Activated T-helper 9 cell treated with anti-CD3 and anti-CD28 coated beads, Interleukin-2, amount 50 U/mL, for 16 hours (primary cell): Measurements from ENCODE around the gene QSER1.
"Not testable (repeated sequence)": the region's sequence is repeated elsewhere in the genome, so short reads cannot be mapped to it uniquely, and the experiment has no call there.

ENCODE experiments used
- DNase-seq: peaks from one replicate; pipeline ENCODE4 v3.0.0-alpha.2; 2020; ENCODE audit warnings: low read depth

Gene QSER1

DNA sequence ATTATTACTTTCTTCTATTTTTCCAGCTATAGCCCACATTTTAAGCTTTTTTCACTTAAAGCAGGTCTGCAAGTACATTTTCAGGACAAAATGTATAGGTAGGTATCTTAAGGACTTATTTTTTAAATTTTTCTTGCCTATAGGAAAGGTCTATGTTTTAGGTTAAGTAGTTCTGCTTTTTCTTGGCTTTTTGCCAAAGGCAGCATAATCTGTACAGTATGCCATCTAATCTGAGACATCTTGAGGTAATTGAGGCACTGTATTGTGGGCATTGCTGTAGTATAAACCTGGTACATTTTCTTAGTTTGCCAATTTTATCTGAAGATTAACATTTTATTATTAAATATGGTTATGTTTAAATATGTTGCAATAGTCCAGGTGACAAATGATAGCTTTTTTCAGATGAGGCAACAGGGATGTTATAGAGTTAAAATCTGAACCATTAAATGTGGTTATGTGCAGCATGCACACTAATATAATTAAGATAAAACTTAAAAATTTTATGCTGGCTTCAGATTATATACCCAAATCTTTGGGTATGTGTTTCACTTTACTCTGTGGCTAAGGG lies 42.9 kb downstream of the QSER1 start:
- no peak for DNase-seq

DNA sequence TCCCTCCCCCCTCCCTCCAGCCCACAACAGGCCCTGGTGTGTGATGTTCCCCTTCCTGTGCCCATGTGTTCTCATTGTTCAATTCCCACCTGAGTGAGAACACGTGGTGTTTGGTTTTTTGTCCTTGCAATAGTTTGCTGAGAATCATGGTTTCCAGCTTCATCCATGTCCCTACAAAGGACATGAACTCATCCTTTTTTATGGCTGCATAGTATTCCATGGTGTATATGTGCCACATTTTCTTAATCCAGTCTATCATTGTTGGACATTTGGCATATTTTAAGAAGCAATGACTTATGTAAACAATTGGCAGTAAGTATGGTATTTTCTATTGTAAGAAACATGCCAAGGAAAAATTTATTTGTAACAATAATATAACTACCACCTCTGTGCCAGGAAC lies 43.6 kb downstream of the QSER1 start:
- DNase-seq, result not testable (repeated sequence)

DNA sequence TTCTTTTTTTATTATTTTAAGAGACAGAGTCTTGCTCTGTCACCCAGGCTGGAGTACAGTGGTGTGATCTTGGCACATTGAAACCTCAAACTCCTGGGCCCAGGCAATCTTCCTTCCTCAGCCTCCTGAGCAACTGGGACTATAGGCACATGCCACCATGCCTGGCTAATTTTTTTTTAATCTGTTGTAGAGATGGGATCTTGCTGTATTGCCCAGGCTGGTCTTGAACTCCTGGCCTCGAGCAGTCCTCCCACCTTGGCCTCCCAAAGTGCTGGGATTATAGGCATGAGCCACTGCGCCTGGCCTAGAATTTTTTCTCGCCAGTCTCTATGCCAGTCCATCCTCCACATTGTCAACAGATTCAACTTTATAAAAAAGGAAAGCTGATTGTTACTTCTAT lies 44.7 kb downstream of the QSER1 start:
- not testable (repeated sequence) for DNase-seq

DNA sequence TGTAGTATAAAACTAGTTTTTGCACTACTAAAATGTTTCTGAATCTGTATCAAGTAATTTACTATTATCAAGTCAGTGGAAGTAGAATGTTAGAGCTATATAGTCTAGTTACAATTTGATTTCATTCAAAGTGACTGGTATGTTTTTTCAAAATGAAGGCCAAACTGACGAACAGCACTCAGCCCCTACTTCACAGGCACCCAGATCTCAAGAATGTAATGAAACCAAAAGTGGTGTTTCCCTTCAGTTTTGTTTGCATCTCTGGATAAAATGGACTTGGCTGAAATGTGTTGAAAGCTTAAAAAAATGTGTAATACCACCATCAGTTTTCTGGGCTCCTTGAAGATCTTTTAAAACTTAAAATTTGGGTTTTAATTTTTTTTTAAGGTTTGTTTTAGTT lies 46.4 kb downstream of the QSER1 start:
- DNase-seq, result no peak

DNA sequence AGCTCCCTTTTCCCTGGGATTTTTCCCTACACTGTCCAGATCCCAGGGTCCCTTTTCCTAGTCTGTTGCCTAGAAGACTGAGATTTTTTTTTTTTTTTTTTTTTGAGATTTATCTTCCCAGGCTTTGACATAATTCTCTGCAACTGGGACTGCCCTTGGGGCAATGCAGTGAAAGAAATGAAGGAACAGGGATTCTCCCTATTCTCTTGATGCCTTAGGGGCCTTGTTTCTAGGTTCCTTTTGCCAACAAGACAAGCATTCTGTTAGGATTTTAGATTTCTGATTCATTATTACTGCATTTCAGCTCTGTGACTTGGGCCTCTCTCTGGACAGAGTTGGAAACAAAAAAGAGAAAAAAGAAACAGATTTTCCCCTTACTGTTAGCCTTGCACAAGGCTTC lies 47.3 kb downstream of the QSER1 start:
- no peak for DNase-seq

DNA sequence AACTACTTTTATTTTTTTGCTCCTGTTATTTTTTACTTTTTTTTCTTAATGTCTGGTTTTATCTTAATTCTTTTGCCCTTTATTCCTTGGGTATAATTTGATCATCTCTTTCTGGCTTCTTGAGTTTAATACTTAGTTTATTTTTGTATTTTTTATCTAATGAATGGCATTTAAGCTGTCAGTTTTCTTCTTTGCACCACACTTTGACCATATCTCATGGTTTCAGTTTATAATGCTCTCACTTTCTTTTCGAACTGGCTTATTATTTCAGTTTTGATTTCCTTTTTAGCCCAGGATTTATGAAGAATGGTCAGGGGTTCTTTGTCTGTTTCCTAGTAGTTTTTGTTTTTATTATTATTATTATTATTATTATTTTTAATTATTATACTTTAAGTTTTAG lies 48.3 kb downstream of the QSER1 start:
- DNase-seq, result no peak

DNA sequence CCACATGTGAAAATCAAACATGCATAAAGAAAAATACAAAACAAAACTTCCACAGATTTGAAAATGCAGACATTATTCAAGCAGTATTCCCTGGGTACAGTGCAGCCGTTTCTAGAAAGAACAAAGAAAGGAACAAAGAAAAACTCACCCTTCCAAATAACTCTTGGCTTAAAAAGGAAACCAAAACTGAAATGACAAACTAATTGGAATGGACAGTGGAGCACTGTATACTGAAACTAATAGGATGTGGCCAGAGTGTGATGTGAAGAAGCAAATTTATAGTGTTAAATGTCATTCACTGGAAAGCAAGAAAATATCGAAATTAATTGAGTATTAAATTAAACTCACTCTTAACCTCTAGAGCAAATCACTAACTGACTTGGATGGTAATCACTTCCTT lies 55.4 kb downstream of the QSER1 start:
- no peak for DNase-seq

DNA sequence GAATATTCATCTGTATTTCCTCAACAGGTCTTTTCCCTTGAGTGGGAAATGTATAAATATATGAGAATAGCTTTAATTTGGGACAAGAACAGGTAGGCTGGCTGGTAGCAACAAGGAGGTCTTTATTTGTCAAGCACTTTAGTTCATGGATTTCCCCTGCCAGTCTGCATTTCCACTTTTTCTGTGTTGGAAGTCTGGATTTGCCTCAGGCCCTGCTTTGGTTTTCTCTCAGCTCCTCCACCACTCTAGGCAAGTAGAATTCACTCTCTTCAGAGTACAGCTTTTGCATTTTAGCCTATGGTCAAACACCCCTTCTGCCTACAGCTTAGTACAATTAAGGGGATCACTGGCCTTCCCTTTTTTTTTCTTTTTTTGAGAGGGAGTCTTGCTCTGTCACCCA lies 57.1 kb downstream of the QSER1 start:
- DNase-seq, result no peak

DNA sequence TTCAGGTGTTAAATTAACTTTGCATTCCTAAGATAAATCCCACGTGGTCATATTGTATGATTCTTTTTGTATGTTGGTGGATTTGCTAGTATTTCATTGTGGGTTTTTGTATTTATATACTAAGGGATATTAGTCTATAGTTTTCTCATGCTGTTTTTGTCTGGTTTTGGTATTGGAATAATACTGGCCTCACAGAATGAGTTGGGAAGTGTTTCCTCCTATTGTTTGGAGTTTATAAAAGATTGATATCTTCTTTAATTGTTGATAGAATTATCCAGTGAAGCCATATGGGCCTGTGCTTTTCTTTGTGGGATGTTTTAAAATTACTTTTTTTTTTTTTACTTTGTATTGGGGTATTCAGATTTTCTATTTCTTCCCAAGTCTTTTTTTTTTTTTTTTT lies 59.8 kb downstream of the QSER1 start:
- no peak for DNase-seq

DNA sequence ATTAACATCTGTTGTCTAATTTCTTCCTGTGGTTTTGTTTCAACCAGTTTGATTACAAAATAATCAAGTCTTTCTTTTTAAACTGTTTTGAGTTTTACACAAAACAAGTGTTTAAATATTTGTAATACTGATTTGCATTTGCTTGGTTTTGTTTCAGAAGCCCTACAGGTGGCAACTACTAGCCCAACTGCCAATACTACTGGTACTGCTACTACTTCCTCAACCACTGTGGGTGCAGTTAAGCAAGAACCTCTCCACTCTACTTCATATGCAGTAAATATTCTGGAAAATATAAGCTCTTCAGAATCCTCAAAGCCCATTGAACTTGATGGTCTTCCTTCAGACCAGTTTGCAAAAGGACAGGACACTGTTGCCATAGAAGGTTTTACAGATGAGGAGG lies 61.1 kb downstream of the QSER1 start:
- no peak for DNase-seq

DNA sequence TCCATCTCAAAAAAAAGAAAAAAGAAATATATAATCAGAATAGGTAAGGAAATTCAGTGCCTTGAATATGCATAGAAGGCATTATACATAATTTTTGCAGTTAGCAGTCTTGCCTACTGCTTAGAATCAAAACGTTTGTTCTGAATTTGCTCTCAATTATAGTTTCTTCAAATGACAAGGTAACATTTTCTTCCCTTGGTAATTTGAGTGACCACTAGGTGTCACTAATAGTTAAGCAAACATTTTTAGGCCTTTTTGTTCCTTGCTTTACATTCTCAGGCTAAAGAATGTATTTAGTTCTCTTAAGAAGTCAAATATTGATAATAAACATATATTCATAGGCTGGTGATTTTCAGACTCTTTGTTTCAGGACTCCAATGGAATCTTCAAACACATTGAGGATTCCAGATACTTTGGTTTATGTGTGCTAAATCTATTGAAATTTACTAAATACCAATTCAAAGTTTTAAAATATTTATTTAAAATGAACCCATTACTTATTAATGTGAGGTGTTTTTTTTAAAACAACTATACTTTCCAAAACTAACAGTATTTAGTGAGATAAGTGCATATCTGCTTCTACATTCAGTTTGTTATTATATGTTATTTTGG lies 68.0 kb downstream of the QSER1 start:
- no peak for DNase-seq

DNA sequence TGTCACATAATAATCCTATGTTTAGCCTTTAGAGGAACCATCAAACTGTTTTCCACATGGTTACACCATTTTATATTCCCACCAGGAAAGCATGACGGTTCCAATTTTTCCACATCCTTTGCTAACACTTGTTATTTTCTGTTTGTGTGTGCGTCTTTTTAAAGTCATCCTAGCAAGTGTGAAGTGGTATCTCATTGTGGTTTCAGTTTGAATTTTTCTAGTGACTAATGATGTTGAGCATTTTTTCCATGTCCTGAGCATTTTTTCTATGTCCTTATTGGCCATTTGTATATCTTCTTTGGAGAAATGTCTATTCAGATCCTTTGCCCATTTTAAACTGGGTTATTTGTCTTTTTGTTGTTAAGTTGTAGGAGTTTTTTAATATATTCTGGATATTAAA lies 69.4 kb downstream of the QSER1 start:
- DNase-seq, result no peak

DNA sequence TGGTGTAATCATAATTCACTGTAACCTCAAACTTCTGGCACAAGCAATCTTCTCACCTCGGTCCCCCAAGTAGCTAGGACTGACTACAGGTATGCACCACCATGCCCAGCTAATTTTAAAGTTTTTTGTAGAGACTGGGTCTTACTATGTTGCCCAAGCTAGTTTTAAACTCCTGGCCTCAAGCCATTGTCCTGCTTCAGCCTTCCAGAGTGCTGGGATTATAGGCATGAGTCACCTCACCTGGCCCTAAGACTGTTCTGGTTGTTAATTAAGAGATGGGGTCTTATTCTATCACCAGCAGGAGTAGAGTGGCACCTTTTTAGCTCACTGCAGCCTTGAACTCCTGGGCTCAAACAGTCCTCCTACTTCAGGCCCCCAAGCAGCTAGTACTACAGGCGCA lies 71.1 kb downstream of the QSER1 start:
- DNase-seq, result no peak

DNA sequence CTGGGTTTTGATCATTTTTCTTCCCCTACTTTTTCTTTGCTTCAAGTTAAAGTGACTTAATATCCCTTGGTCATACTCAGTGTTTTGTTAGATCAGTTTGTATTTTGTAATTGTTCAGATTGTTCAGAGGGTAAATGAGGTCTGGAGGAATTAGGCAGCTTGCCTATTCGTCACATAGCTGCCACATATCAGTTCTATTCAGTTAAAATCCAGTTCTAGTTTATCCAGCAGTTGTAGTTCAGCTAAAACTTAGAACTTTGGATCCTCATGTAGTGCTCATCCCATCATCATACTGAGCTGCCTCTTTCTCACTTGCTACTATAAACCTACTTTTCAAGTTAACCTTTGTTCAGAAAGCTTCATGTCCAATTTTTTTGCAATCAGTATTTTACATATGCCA lies 75.9 kb downstream of the QSER1 start:
- DNase-seq, result no peak

DNA sequence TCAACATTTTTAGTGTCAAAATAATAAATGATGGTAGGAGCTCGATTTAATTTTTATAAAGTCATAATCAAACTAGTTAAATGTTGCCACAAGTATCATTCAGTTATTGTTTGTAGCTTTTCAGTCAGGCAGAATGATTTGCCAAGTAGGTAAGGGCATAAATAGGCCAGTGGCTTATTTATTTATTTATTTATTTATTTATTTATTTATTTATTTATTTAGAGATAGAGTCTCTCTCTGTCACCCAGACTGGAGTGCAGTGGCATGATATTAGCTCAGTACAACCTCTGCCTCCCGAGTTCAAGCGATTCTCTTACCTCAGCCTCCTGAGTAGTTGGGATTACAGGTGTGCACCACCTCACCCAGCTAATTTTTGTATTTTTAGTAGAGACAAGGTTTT lies 79.6 kb downstream of the QSER1 start:
- DNase-seq, result not testable (repeated sequence)

DNA sequence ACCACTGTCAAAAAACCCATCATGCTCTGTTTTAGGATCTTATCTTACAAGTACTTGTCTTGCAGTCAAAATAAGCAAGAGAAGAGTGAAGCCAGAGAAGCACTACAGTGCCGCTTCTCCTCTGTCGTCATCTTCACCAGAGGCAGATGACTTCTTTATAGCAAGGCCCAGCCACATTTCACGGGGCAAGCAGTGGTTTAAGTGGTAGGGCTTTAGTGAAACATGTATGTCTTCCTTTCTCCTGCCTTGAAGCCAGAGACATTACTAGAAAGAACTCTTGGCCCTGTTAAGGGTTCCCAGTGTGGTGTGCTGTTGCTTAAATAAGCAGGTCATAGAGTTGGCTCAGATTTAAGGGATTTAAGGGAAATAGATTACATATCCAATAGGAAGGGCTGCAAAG lies 80.2 kb downstream of the QSER1 start:
- DNase-seq, result no peak

DNA sequence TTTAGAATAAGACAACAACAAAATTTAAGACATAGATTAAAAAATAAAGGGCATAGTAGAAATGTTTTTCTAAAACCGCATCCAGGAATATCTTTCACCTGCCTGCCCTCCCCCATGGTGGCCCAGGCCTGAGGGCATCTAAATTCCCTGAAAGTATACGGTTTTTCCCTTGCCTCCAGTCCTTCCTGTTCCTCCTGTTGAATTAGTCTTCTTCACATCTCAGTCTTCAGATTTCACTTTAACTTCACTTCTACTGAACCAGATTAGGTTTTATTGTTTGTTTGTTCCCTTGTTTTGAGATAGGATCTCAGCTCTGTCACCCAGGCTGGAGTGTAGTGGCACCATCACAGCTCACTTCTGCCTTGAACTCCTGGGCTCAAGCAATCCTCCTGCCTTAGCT lies 90.0 kb downstream of the QSER1 start:
- DNase-seq, result no peak

DNA sequence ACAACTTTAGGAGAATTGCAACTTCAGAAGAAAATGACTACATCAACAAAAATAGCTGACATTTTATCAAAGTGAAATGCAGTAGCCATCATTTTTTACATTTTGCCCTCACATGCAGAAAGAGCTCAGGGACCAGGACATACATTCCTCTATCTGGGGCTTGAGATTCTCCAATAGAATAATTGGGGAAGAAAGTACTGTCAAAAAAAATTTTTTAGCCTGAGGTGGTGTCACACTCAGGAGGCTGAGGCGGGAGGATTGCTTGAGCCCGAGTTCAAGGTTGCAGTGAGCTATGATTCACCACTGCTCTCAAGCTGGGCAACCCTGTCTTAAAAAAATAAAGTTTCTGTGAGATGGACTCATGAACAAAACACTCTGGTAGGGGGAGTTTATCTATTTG lies 90.9 kb downstream of the QSER1 start:
- DNase-seq, result no peak

DNA sequence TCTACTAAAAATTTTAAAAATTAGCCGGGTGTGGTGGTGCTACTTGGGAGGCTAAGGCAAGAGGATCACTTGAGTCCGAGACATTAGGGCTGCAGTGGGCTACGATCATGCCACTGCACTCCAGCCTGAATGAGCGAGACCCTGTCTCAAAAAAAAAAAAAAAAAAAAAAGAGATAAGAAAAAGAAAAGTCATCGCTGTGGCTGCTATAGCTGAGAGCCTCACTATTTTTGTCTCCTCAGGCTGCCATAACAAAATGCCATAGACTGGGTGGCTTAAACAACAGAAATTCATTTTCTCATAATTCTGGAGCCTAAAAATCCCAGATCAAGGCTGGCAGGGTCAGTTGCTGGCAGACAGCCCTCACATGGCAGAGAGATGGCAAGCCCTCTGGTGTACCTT lies 93.0 kb downstream of the QSER1 start:
- DNase-seq, result no peak

DNA sequence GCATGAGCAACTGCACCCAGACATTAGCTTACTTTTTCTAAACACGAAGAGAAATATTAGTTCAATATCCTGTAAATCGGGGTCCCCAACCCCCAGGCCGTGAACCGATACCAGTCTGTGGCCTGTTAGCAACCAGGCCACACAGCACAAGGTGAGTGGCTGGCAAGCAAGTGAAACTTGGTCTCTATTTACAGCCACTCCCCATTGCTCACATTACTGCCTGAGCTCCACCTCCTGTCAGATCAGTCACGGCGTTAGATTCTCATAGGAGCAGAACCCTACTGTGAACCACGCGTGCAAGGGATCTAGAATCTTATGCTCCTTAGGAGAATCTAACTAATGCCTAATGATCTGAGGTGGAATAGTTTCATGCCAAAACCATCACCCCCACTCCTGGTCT lies 95.2 kb downstream of the QSER1 start:
- no peak for DNase-seq

DNA sequence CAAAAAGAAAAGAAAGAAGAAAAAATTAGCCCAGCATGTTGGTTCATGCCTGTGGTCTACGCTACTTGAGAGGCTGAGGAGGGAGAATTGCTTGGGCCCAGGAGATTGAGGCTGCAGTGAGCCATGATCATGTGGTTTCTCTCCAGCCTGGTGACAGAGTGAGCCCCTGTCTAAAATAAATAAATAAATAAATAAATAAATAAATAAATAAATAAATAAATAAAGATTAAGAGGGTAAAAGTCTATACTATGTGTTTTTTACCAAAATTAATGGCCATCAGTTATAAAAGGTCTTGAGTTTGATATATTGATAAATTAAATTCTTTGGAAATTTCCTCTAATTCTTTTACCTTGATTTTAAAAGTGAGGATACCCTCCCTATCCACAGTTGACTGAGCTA lies 97.9 kb downstream of the QSER1 start:
- DNase-seq, result no peak

DNA sequence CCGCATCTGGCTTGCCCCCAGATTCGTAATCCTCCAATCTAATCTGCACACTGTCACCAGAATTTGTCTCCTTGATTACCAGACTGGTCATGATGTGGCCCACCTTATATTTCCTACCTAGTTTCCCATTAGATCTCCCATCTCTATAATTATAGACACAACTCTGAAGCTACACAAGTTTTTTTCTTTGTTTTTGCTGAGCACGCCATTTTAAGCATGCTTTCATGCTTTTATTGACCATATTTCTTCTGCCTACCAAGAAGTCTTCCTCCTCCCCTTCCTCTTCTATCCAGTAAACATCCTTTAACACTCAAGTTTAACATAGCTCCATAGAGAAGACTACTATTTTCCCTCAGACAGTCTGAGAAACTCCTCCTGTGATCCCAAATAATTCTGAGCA lies 98.8 kb downstream of the QSER1 start:
- DNase-seq, result no peak

DNA sequence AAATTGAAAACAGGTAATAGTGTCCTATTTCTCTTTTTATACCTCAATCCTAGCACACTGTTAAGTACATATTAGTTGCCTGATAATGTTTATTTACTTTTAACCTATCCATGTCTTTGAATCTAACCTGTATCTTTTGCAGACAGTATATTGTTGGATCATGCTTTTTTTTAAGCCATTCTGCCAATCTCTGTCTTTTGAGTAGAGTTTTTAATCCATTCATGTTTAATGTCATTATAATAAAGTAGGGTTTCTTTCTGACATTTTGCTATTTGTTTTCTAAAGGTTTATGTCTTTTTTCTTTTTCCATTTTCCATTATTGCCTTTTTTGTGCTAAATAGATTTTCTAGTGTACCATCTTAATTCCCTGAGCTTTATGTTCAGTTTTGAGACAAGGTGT lies 99.3 kb downstream of the QSER1 start:
- no peak for DNase-seq

DNA sequence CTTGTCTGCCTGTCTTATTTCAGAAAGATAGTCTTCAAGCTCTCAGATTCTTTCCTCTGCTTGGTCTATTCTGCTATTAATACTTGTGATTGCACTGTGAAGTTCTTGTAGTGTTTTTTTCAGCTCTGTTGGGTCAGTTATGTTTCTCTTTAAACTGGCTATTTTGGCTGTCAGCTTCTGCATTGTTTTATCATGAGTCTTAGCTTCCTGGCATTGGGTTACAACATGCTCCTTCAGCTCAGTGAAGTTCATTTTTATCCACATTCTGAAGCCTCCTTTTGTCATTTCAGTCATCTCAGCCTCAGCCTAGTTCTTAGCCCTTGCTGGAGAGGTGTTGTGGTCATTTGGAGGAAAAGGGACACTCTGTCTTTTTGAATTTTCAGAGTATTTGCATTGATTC lies 107.6 kb downstream of the QSER1 start:
- no peak for DNase-seq

DNA sequence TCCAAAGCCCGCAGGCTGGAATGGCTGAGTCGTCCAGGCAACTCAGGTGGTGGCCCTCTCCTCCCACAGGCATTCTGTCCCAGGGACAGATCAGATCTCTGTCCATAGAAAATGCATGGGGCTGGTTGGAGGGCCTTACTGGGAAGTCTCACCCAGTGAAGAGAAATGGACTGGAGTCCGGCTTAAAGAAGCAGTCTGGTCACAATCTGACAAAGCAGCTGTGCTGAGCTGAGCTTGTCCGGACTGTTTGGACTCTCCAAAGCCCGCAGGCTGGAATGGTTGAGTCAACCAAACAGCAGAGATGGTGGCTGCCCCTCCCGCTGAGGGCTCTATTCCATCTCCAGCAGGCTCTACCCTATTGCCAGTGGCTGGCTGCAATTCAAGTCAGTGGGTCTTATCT lies 108.7 kb downstream of the QSER1 start:
- no peak for DNase-seq
